Adipocyte (in vitro differentiated cells): ENCODE results near the gene RALY.
"Not testable (repeated sequence)": the region's sequence is repeated elsewhere in the genome, so short reads cannot be mapped to it uniquely, and the experiment has no call there.

ENCODE experiments used
- DNase-seq: peaks from one replicate; pipeline ENCODE4 v3.0.0-alpha.2; 2015; ENCODE audit warnings: low read depth
- H3K27me3 ChIP-seq: replicated peaks from 2 replicates; pipeline ENCODE4 v1.7.0; 2013; ENCODE audit warnings: mild to moderate bottlenecking, low read length, moderate library complexity; ENCODE audit not compliant: control insufficient read depth, insufficient read depth
- H3K36me3 ChIP-seq: 2 replicates; pipeline ENCODE4 v1.7.0; 2013; ENCODE audit warnings: low read length, mild to moderate bottlenecking, moderate library complexity; ENCODE audit not compliant: control insufficient read depth, insufficient read depth, severe bottlenecking
- H3K4me1 ChIP-seq: 2 replicates; pipeline ENCODE4 v1.7.0; 2013; ENCODE audit warnings: mild to moderate bottlenecking, low read length, moderate library complexity; ENCODE audit not compliant: control insufficient read depth, insufficient read depth
- H3K4me3 ChIP-seq: 2 replicates; pipeline ENCODE4 v1.7.0; 2013; ENCODE audit warnings: mild to moderate bottlenecking, low read length, moderate library complexity
- H3K9ac ChIP-seq: 2 replicates; pipeline ENCODE4 v1.7.0; 2013; ENCODE audit warnings: mild to moderate bottlenecking, low read length, moderate library complexity
- H3K9me3 ChIP-seq: 2 replicates; pipeline ENCODE4 v1.7.0; 2013; ENCODE audit warnings: mild to moderate bottlenecking, low read length, moderate library complexity; ENCODE audit not compliant: control insufficient read depth

RALY gene

GRCh38 chr20:34017610-34018009, 23.9 kb downstream of the RALY start:
- no peak overlapping the region for H3K9ac ChIP-seq
- H3K27me3 ChIP-seq, result no peaks in the 10 kb centered on the region
- H3K4me1 ChIP-seq, result peaks cover 16% of the 10 kb centered on the region
- DNase-seq, result peak; percentile 66
- H3K4me3 ChIP-seq, result no peak overlapping the region
- no peaks in the 10 kb centered on the region for H3K36me3 ChIP-seq
- H3K9me3 ChIP-seq, result no peaks in the 10 kb centered on the region

- Histone ChIP-seq H3K4me1 (peaks cover 16% of the 10 kb centered on the region), H3K27me3 (no peaks in the 10 kb centered on the region), H3K4me3 (no peak overlapping the region), H3K9ac (no peak overlapping the region), H3K9me3 (no peaks in the 10 kb centered on the region), H3K36me3 (no peaks in the 10 kb centered on the region)
- no peak for DNase-seq
Observed at GRCh38 chr20:34018166-34018565, 24.5 kb downstream of the RALY start.

DNA sequence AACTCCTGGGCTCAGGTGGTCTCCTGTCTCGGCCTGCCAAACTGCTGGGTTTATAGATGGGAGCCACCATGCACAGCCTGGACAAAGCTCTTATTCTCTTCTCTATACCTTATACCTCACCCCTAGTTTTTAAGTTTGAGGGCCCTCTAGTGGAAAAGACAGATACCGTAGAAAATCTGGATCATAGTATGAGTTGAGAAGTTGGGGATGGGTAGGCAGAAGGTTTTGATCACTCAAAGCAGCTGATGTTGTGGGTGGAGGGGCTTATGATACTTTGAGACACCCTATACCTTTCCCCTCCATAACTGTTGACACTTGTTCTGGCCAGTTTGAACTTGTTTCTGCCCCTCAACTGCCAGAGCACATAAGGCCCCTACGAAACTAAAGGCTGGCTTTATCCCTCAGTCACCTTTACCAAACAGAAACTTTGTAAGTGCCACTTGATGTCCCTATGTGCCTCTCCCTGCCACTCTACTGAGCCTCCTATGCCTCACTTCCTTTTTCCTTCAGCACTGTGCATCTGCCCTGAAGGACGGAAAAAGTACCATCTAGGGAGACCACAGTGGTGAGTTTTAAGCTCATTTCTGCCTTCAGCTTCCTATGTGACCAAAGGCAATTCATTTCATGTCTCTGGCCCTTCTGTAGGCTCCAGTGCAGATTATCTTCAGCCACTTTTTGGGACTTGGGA, 28.6 kb downstream of the RALY start:
- Histone ChIP-seq H3K4me1 (peaks cover 16% of the 10 kb centered on the region), H3K36me3 (no peaks in the 10 kb centered on the region), H3K9me3 (no peaks in the 10 kb centered on the region), H3K9ac (no peak overlapping the region), H3K4me3 (no peak overlapping the region), H3K27me3 (no peaks in the 10 kb centered on the region)
- peak; percentile 27 for DNase-seq

DNA sequence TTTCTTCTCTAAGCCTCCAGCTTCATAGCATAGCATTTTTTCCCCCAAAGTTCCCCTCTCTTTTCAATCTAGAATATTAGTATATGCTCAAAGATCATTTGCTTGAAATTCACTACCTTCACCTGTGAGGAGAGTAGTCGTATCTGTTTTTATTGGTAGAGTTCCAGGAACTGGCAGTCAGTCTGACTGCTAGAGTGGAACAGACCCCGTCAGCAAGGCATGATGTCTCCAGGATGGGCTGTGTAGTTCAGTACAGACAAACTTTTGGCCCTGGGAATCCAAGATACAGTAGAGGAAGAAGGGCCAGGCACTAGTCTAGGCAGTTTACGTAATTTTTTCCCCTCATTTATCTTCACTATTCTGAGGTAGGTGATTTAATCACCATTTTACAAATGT, 29.1 kb downstream of the RALY start:
- no peaks in the 10 kb centered on the region for H3K9me3 ChIP-seq
- no peak for DNase-seq

DNA sequence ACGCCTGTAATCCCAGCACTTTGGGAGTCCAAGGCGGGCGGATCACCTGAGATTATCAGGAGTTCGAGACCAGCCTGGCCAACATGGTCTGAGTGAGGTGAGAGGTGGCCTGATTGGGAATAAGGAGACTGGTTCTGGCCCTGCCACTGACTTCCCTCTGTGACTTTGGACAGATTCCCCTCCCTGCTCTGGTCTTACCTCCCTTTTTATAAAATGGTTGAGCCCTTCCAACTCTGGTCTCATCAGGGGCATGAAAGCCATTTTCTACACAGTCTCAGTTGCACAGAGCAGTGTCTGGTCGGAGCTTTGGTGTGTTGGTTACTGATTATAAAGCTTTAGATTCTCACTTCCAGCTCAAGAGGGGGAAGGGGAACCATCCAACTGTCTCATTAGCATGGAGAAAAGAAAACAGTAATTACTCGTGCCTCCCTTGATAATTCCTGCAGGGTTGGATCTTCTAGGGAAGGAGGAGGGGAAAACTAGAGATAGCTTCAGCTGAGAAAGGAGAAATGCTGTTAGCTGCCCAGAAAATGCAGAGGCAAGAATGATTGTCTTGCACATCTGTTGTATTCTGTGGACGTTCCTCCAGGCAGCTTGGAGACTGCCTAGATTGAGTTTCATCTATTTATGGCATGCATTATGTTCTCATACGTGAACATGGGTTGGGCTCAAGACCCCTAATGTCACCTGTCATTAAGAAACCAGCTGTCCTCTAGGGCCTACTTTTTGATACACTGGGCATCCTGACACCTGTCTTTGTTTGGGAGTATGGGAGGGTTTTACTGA, 30.4 kb downstream of the RALY start:
- Histone ChIP-seq H3K27me3 (no peaks in the 10 kb centered on the region), H3K4me1 (peaks cover 16% of the 10 kb centered on the region), H3K9ac (no peak overlapping the region), H3K9me3 (no peaks in the 10 kb centered on the region), H3K36me3 (no peaks in the 10 kb centered on the region), H3K4me3 (no peak overlapping the region)
- DNase-seq, result no peak

More for the DNA sequence above, 29.1 kb downstream of the RALY start:
- Histone ChIP-seq H3K4me3 (no peak overlapping the region), H3K36me3 (no peaks in the 10 kb centered on the region), H3K9ac (no peak overlapping the region), H3K4me1 (peaks cover 16% of the 10 kb centered on the region), H3K27me3 (no peaks in the 10 kb centered on the region)

DNA sequence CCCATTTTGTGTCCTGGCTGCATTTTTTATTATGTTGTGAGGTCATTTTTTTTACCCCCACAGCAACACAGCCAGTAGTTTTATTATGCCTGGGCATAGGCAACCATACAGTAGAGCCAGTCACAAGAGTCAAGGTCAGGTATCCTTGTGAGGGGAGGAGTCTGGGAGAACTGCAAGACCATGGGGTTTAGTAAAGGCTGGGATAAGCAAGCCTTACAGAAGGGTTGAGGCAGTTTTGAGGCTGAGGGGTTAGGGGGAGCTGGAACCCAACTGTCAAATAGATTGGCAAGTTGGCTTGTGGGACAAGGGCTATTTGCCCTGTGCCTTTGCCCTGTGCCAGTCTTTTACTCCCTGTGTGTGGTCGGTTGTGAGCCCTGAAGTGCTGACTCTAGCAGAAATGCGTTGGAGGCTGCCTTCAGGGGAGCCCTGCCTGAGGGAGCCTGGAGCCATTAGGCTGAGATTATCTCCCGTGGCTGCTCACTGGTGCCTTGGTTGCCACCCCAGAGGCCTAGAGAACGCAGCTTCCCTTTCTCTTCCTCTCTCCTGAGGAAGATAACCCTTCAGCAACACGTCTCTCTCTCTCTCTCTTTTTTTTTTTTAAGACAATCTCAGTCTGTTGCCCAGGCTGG, 31.1 kb downstream of the RALY start:
- DNase-seq, result no peak
- Histone ChIP-seq H3K4me3 (no peak overlapping the region), H3K4me1 (peaks cover 16% of the 10 kb centered on the region), H3K9ac (no peak overlapping the region), H3K27me3 (no peaks in the 10 kb centered on the region), H3K9me3 (no peaks in the 10 kb centered on the region), H3K36me3 (no peaks in the 10 kb centered on the region)

GRCh38 chr20:34028013-34028412, 34.3 kb downstream of the RALY start:
- not testable (repeated sequence) for H3K27me3 ChIP-seq, H3K9me3 ChIP-seq, H3K9ac ChIP-seq, H3K36me3 ChIP-seq, H3K4me3 ChIP-seq, DNase-seq
- H3K4me1 ChIP-seq, result peaks cover 16% of the 10 kb centered on the region

DNA sequence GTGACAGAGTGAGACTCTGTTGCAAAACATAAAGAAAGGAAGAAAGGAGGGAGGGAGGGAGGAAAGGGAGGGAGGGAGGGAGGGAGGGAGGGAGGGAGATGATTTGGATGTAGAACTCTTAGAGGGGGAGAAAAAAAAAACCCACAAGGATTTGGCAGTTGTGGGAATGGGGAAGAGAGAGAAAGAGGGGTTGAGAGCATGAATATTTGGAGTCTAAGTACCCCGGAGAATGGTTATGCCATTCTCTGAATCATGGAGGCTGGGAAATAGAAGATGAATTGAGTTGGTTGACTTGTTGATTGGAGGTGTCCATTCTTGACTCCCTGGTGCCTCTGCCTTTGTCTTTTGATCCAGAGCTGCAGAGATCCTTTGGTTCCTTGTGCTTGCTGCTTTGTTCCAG, 35.7 kb downstream of the RALY start:
- H3K9ac ChIP-seq, result no peak overlapping the region
- H3K4me3 ChIP-seq, result no peak overlapping the region
- peaks cover 20% of the 10 kb centered on the region for H3K36me3 ChIP-seq
- H3K9me3 ChIP-seq, result no peaks in the 10 kb centered on the region
- peaks cover 16% of the 10 kb centered on the region for H3K4me1 ChIP-seq
- no peak for DNase-seq
- no peaks in the 10 kb centered on the region for H3K27me3 ChIP-seq

GRCh38 chr20:34030456-34030855, 36.7 kb downstream of the RALY start:
- peaks cover 6% of the 10 kb centered on the region for H3K4me1 ChIP-seq
- peaks cover 21% of the 10 kb centered on the region for H3K36me3 ChIP-seq
- DNase-seq, result no peak

GRCh38 chr20:34033903-34034302, 40.2 kb downstream of the RALY start:
- DNase-seq, result no peak
- no peak overlapping the region for H3K4me3 ChIP-seq
- H3K4me1 ChIP-seq, result peaks cover 14% of the 10 kb centered on the region
- no peaks in the 10 kb centered on the region for H3K27me3 ChIP-seq
- no peak overlapping the region for H3K9ac ChIP-seq
- peaks cover 21% of the 10 kb centered on the region for H3K36me3 ChIP-seq
- H3K9me3 ChIP-seq, result no peaks in the 10 kb centered on the region

More at GRCh38 chr20:34030456-34030855, 36.7 kb downstream of the RALY start:
- Histone ChIP-seq H3K27me3 (no peaks in the 10 kb centered on the region), H3K4me3 (no peak overlapping the region), H3K9me3 (no peaks in the 10 kb centered on the region), H3K9ac (no peak overlapping the region)

DNA sequence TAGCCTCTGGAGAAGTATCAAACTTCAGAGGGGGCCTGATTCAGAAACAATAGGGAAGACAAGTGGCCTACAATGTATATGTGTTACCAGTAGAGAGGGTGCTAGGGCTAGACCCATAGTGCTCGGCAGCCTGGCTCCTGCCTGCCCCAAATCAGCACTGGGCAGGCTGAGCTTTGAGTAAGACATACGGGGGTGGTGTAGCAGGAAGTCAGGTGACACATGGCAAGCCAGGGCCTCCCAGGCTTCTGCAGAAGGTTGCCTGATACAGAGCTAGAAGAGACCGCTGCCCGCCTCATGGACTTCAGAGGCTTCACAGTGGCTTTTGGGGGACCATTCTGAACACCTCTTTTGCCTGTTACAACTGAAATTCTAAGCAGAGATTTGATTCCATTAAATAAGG, 43.4 kb downstream of the RALY start:
- Histone ChIP-seq H3K4me1 (peaks cover 14% of the 10 kb centered on the region), H3K36me3 (peaks cover 21% of the 10 kb centered on the region), H3K9ac (no peak overlapping the region), H3K9me3 (no peaks in the 10 kb centered on the region), H3K4me3 (no peak overlapping the region), H3K27me3 (no peaks in the 10 kb centered on the region)
- peak; percentile 14 for DNase-seq
